ENCODE measurements around the gene PPIH. TPM values are rescaled to one million over a fixed set of nuclear protein-coding genes. Genes with fewer than 3 reads are reported as not detected.
"Not testable (repeated sequence)": the region's sequence is repeated elsewhere in the genome, so short reads cannot be mapped to it uniquely, and the experiment has no call there.

Gene PPIH
- total RNA-seq, 2 experiments from 2014 or later: 29.4 to 32.6 TPM

- Histone ChIP-seq H3K27me3 (ENCODE audit: control insufficient read depth in 1 of 2, insufficient read depth in 2 of 2, low read length in 2 of 2) (no peaks in the 10 kb centered on the region), H3K4me1 (ENCODE audit: insufficient read depth, low read length) (no peaks in the 10 kb centered on the region), H3K9me3 (ENCODE audit: control insufficient read depth in 1 of 2, insufficient read depth in 1 of 2, low read length in 2 of 2) (no peaks in the 10 kb centered on the region), H3K27ac (ENCODE audit: low read depth in 1 of 2, low read length in 2 of 2) (no peak overlapping the region), H3K36me3 (ENCODE audit: insufficient read depth, low read length) (no peaks in the 10 kb centered on the region), H3K4me3 (ENCODE audit: low read length) (no peak overlapping the region)
- no peak for DNase-seq
- ChIA-PET POLR2A (interaction anchor here (0.7 kb wide), 1 partner anchor 26 kb away, joined by 3 read pairs; no protein-coding TSS in a partner anchor), CTCF (no interaction called here)
- ATAC-seq (ENCODE audit: poor library complexity): no peak
- Mint-ChIP-seq H3K4me1 (ENCODE audit: low read depth) (no peaks in the 10 kb centered on the region), H3K27me3 (no peaks in the 10 kb centered on the region), H3K9me3 (no peaks in the 10 kb centered on the region), H3K4me3 (no peak overlapping the region), H3K27ac (no peak overlapping the region), H3K36me3 (ENCODE audit: low read depth) (no peaks in the 10 kb centered on the region)
- intact Hi-C loops (cut with DNase I, micrococcal nuclease): no loop called here
- TF ChIP-seq CTCF (IDR thresholded peaks at IDR 0.05): no peak
These were observed 37.9 kb upstream of the PPIH start for GRCh38 chr1:42620307-42620706.

- H3K36me3 Mint-ChIP-seq (ENCODE audit: low read depth); H3K9me3 Mint-ChIP-seq; H3K9me3 ChIP-seq (ENCODE audit: control insufficient read depth in 1 of 2, insufficient read depth in 1 of 2, low read length in 2 of 2); CTCF ChIA-PET; H3K4me1 ChIP-seq (ENCODE audit: insufficient read depth, low read length); H3K4me3 Mint-ChIP-seq; H3K27ac ChIP-seq (ENCODE audit: low read depth in 1 of 2, low read length in 2 of 2); H3K27me3 ChIP-seq (ENCODE audit: control insufficient read depth in 1 of 2, insufficient read depth in 2 of 2, low read length in 2 of 2); DNase-seq; H3K4me1 Mint-ChIP-seq (ENCODE audit: low read depth); ATAC-seq (ENCODE audit: poor library complexity); H3K36me3 ChIP-seq (ENCODE audit: insufficient read depth, low read length); H3K27ac Mint-ChIP-seq; H3K4me3 ChIP-seq (ENCODE audit: low read length); intact Hi-C loops (cut with DNase I, micrococcal nuclease); H3K27me3 Mint-ChIP-seq: not testable (repeated sequence)
- POLR2A ChIA-PET: interaction anchor here (0.7 kb wide), 1 partner anchor 27 kb away, joined by 3 read pairs; no protein-coding TSS in a partner anchor
These were observed 37.0 kb upstream of the PPIH start for GRCh38 chr1:42621180-42621579.

GRCh38 chr1:42627205-42627604 is 31.0 kb upstream of the PPIH start:
- CTCF ChIA-PET; H3K36me3 ChIP-seq (ENCODE audit: insufficient read depth, low read length); H3K9me3 Mint-ChIP-seq; H3K4me3 Mint-ChIP-seq; H3K4me1 ChIP-seq (ENCODE audit: insufficient read depth, low read length); H3K27ac ChIP-seq (ENCODE audit: low read depth in 1 of 2, low read length in 2 of 2); H3K27me3 ChIP-seq (ENCODE audit: control insufficient read depth in 1 of 2, insufficient read depth in 2 of 2, low read length in 2 of 2); H3K4me3 ChIP-seq (ENCODE audit: low read length); DNase-seq; H3K9me3 ChIP-seq (ENCODE audit: control insufficient read depth in 1 of 2, insufficient read depth in 1 of 2, low read length in 2 of 2); H3K27me3 Mint-ChIP-seq; H3K36me3 Mint-ChIP-seq (ENCODE audit: low read depth); ATAC-seq (ENCODE audit: poor library complexity); H3K27ac Mint-ChIP-seq; intact Hi-C loops (cut with DNase I, micrococcal nuclease); POLR2A ChIA-PET; H3K4me1 Mint-ChIP-seq (ENCODE audit: low read depth): not testable (repeated sequence)

- Mint-ChIP-seq H3K4me1 (ENCODE audit: low read depth) (no peaks in the 10 kb centered on the region), H3K27ac (no peak overlapping the region), H3K36me3 (ENCODE audit: low read depth) (no peaks in the 10 kb centered on the region), H3K4me3 (no peak overlapping the region), H3K27me3 (no peaks in the 10 kb centered on the region), H3K9me3 (no peaks in the 10 kb centered on the region)
- TF ChIP-seq CTCF (IDR thresholded peaks at IDR 0.05): no peak
- Histone ChIP-seq H3K4me3 (ENCODE audit: low read length) (no peak overlapping the region), H3K27ac (ENCODE audit: low read depth in 1 of 2, low read length in 2 of 2) (no peak overlapping the region), H3K27me3 (ENCODE audit: control insufficient read depth in 1 of 2, insufficient read depth in 2 of 2, low read length in 2 of 2) (no peaks in the 10 kb centered on the region), H3K9me3 (ENCODE audit: control insufficient read depth in 1 of 2, insufficient read depth in 1 of 2, low read length in 2 of 2) (no peaks in the 10 kb centered on the region), H3K4me1 (ENCODE audit: insufficient read depth, low read length) (no peaks in the 10 kb centered on the region), H3K36me3 (ENCODE audit: insufficient read depth, low read length) (no peaks in the 10 kb centered on the region)
- intact Hi-C loops (cut with DNase I, micrococcal nuclease): no loop called here
- ChIA-PET POLR2A (interaction anchor here (0.6 kb wide), 1 partner anchor 57 kb away, joined by 3 read pairs; no protein-coding TSS in a partner anchor), CTCF (no interaction called here)
- ATAC-seq (ENCODE audit: poor library complexity) (no peak), DNase-seq (no peak)
These were observed 19.1 kb upstream of the PPIH start for GRCh38 chr1:42639116-42639515.
